Endothelial cell of umbilical vein (primary cell): Measurements from ENCODE around the gene GDA. TPM values are rescaled to one million over a fixed set of nuclear protein-coding genes. Genes with fewer than 3 reads are reported as not detected.

Experiments
- BruUV-seq: library from RNA; stranded (reverse); fragments of 400-500 nt; replicated peaks from 2 replicates; lab custom pipeline; 2021; lab: Mats Ljungman, UMichigan
- CTCF ChIA-PET: fragments of 300-600, 350-600 bp; sonication (Branson Sonifier 250); formaldehyde crosslinking; loops from one replicate; lab custom pipeline; 2021; ENCODE audit warnings: antibody characterized with exemption, inconsistent platforms; lab: Charles Lee
- POLR2A ChIA-PET: fragments of 300-600, 350-600 bp; sonication (Branson Sonifier 250); formaldehyde crosslinking; loops from one replicate; lab custom pipeline; 2021; ENCODE audit warnings: antibody characterized with exemption, inconsistent platforms; lab: Charles Lee
- DNase-seq: peaks from one replicate; pipeline ENCODE4 v3.0.0-alpha.2; 2011; ENCODE audit warnings: low read depth, low spot score
- FAIRE-seq: peaks from 2 replicates; lab custom pipeline; 2011; peaks lifted over from hg19 to GRCh38; lab: Jason Lieb, UNC
- H2AFZ ChIP-seq: 2 replicates; pipeline ENCODE4 v1.6.0; 2012; ENCODE audit warnings: low read depth, low read length, control low read depth, inconsistent platforms
- H3K27ac ChIP-seq: 2 replicates; pipeline ENCODE4 v1.5.1; 2011; ENCODE audit warnings: low read depth, mild to moderate bottlenecking, control low read depth, low read length, moderate library complexity; ENCODE audit not compliant: insufficient read depth
- H3K27me3 ChIP-seq, 2 experiments: 2 replicates each; pipeline versions ENCODE4 v1.6.0 to v1.6.1; 2011; ENCODE audit warnings: low read length in 2 of 2, mixed read lengths in 1 of 2; ENCODE audit not compliant: control insufficient read depth in 2 of 2, insufficient read depth in 2 of 2
- H3K36me3 ChIP-seq, 2 experiments: 2 replicates in 1 of 2; 3 replicates in 1 of 2; pipeline ENCODE4 v1.5.1; 2011; ENCODE audit warnings: low read length in 2 of 2, mild to moderate bottlenecking in 1 of 2, moderate library complexity in 1 of 2; ENCODE audit not compliant: control insufficient read depth in 2 of 2, insufficient read depth in 2 of 2; ENCODE audit errors: extremely low read depth in 1 of 2
- H3K4me1 ChIP-seq: 3 replicates; pipeline ENCODE4 v1.5.1; 2011; ENCODE audit warnings: mild to moderate bottlenecking, low read length; ENCODE audit not compliant: control insufficient read depth, insufficient read depth; ENCODE audit errors: extremely low read depth
- H3K4me2 ChIP-seq: 2 replicates; pipeline ENCODE4 v1.6.1; 2011; ENCODE audit warnings: low read length, control low read depth, mixed read lengths; ENCODE audit not compliant: insufficient read depth
- H3K4me3 ChIP-seq, 3 experiments: fragments of 200-600 bp in 1 of 3; sonication (generic), shearing (Covaris generic) in 1 of 3; replicated peaks in 1 of 3; 2 replicates each; pipeline ENCODE4 v1.5.1; 2011 to 2016; ENCODE audit warnings: control low read depth in 3 of 3, low read length in 3 of 3, mild to moderate bottlenecking in 2 of 3, inconsistent platforms in 1 of 3, low read depth in 1 of 3, moderate library complexity in 1 of 3; ENCODE audit not compliant: insufficient read depth in 1 of 3
- H3K79me2 ChIP-seq: 2 replicates; pipeline ENCODE4 v1.6.0; 2012; ENCODE audit warnings: low read length, inconsistent platforms; ENCODE audit not compliant: control insufficient read depth, insufficient read depth
- H3K9ac ChIP-seq: replicated peaks from 2 replicates; pipeline ENCODE3; 2011; ENCODE audit warnings: low read length, control low read depth; ENCODE audit not compliant: insufficient read depth; ENCODE audit errors: extremely low read depth
- H3K9me1 ChIP-seq: replicated peaks from 3 replicates; pipeline ENCODE4 v1.6.0; 2011; ENCODE audit warnings: mild to moderate bottlenecking, low read length; ENCODE audit not compliant: control insufficient read depth, insufficient read depth; ENCODE audit errors: extremely low read depth
- H3K9me3 ChIP-seq: replicated peaks from 2 replicates; pipeline ENCODE4 v1.5.1; 2012; ENCODE audit warnings: low read length, inconsistent platforms; ENCODE audit not compliant: control insufficient read depth, insufficient read depth
- H4K20me1 ChIP-seq: replicated peaks from 2 replicates; pipeline ENCODE3; 2011; ENCODE audit warnings: mild to moderate bottlenecking, low read length; ENCODE audit not compliant: control insufficient read depth, insufficient read depth; ENCODE audit errors: extremely low read depth
- CTCF ChIP-seq, 2 donors: IDR thresholded peaks; 1 replicate in 1 of 2; 2 replicates in 1 of 2; pipeline ENCODE4 v1.5.1; 2011; ENCODE audit warnings: low read length in 2 of 2, mild to moderate bottlenecking in 2 of 2, moderate library complexity in 2 of 2, control low read depth in 1 of 2, inconsistent platforms in 1 of 2, low read depth in 1 of 2; ENCODE audit not compliant: insufficient read depth in 1 of 2; ENCODE audit errors: extremely low read depth in 1 of 2
- EZH2 ChIP-seq: IDR thresholded peaks from 2 replicates; pipeline ENCODE4 v1.6.1; 2012; ENCODE audit warnings: borderline replicate concordance, low read depth, mild to moderate bottlenecking, moderate library complexity, low read length, inconsistent platforms; ENCODE audit not compliant: severe bottlenecking
- FOS ChIP-seq: IDR thresholded peaks from 2 replicates; pipeline ENCODE4 v1.6.1; 2011; ENCODE audit warnings: mild to moderate bottlenecking, low read length, moderate library complexity, borderline replicate concordance; ENCODE audit not compliant: insufficient read depth
- GATA2 ChIP-seq: IDR thresholded peaks from 2 replicates; pipeline ENCODE4 v1.7.0; 2011; ENCODE audit warnings: low read depth, mild to moderate bottlenecking, moderate library complexity, mixed read lengths, low read length; ENCODE audit not compliant: insufficient read length, insufficient read depth
- JUN ChIP-seq: IDR thresholded peaks from 2 replicates; pipeline ENCODE4 v1.6.1; 2011; ENCODE audit warnings: borderline replicate concordance, low read depth; ENCODE audit not compliant: insufficient read length, insufficient read depth
- MAX ChIP-seq: IDR thresholded peaks from 2 replicates; pipeline ENCODE4 v1.6.1; 2011; ENCODE audit not compliant: insufficient read depth, insufficient read length
- MYC ChIP-seq: IDR thresholded peaks from one replicate; pipeline ENCODE4 v1.6.1; 2011; ENCODE audit warnings: mild to moderate bottlenecking, low read depth, low read length
- POLR2A ChIP-seq: IDR thresholded peaks from 2 replicates; pipeline ENCODE4 v1.6.1; 2012; ENCODE audit warnings: low read depth, mild to moderate bottlenecking, control low read depth, low read length
- POLR2AphosphoS5 ChIP-seq: IDR thresholded peaks from 2 replicates; pipeline ENCODE4 v1.6.1; 2012; ENCODE audit warnings: low read depth, mild to moderate bottlenecking, control low read depth, low read length, moderate library complexity; ENCODE audit not compliant: insufficient read depth
- dilution Hi-C: fragments of 300-500 bp; cut with MboI; formaldehyde crosslinking; loops from one replicate; pipeline ENCODE4 v1.15.0; 2019; ENCODE audit warnings: low sequenced_read_pairs; ENCODE audit not compliant: extremely low pct_ligation_motif_present
- intact Hi-C: fragments of 100-400 bp; cut with micrococcal nuclease; formaldehyde crosslinking; loops from one replicate; pipeline ENCODE4 v1.10.0; 2022
- polyA plus RNA-seq, 4 experiments: library from polyadenylated mRNA; depleted of rRNA in 3 of 4; stranded (reverse) in 3 of 4; unstranded in 1 of 4; fragments of >200 nt; gene quantifications; 2 replicates each; pipeline versions ENCODE4 v1.2.1 to v1.2.3, GENCODE V29; 2011 to 2012; ENCODE audit warnings: missing spikeins in 1 of 4
- total RNA-seq: library from RNA; stranded (reverse); gene quantifications from 2 replicates; pipeline ENCODE4 v1.2.3, GENCODE V29; 2021

GDA gene
- total and polyA plus RNA-seq, 2 donors (not counting 3 experiments of a cell fraction or from before 2014, with no cell fraction given), result not detected

GRCh38 chr9:72262063-72262462 lies 112.8 kb downstream of the GDA start:
- BruUV-seq, result no TSS peak
- Histone ChIP-seq H3K9ac (no peak overlapping the region), H3K9me1 (no peaks in the 10 kb centered on the region), H3K9me3 (no peaks in the 10 kb centered on the region), H3K4me2 (no peak overlapping the region), H3K4me3 (no peak overlapping the region), H3K27me3 (no peaks in the 10 kb centered on the region), H2AFZ (no peak overlapping the region), H3K36me3 (no peaks in the 10 kb centered on the region), H3K79me2 (no peaks in the 10 kb centered on the region), H4K20me1 (no peaks in the 10 kb centered on the region), H3K4me1 (no peaks in the 10 kb centered on the region), H3K27ac (no peak overlapping the region)
- dilution Hi-C loops, result no loop called here
- DNase-seq, result no peak
- ChIA-PET CTCF (interaction anchor here (1.0 to 2.3 kb wide), 3 partner anchors 10 to 223 kb away, joined by 3 to 17 read pairs (median 4); no protein-coding TSS in a partner anchor), POLR2A (no interaction called here)
- FAIRE-seq, result no peak
- TF ChIP-seq MYC (no peak), FOS (no peak), GATA2 (no peak), MAX (no peak), CTCF (IDR thresholded peaks at IDR 0.05; ENCODE audit: extremely low read depth in 1 of 2, insufficient read depth in 1 of 2, low read depth in 1 of 2, low read length in 2 of 2) (no peak), POLR2A (no peak), EZH2 (no peak), JUN (no peak), POLR2AphosphoS5 (no peak)
- intact Hi-C loops, result no loop called here
